Activated CD4-positive, alpha-beta T cell treated with anti-CD3 and anti-CD28 coated beads, Interleukin-10, Interleukin-2, amounts not matched to agents 100 ng/mL and 50 ng/mL, durations not matched to agents 16 hours and 8 hours (primary cell): ENCODE data around the gene PCED1A.

ENCODE experiments used
- DNase-seq: peaks from one replicate; pipeline ENCODE4 v3.0.0-alpha.2; 2020

The PCED1A gene

GRCh38 chr20:2840138-2840966 is at the start of gene PCED1A, which contains the start of gene VPS16:
TSS of gene PCED1A (minus strand) at chr20:2840655. CDS start at chr20:2839912, 743 bp downstream.
TSS of gene VPS16 (plus strand) at chr20:2840745. CDS start at chr20:2840775, 30 bp downstream.
- peak; percentile 93 for DNase-seq

GRCh38 chr20:2889797-2890196 is 49.3 kb upstream of the PCED1A start:
- DNase-seq, result no peak

- no peak for DNase-seq
These were observed 48.8 kb upstream of the PCED1A start for GRCh38 chr20:2889209-2889608.

- DNase-seq, result no peak
These were observed 47.9 kb upstream of the PCED1A start for GRCh38 chr20:2888224-2888955.

GRCh38 chr20:2887715-2888114 is 47.3 kb upstream of the PCED1A start:
- no peak for DNase-seq

- DNase-seq, result no peak
These were observed 43.5 kb upstream of the PCED1A start for GRCh38 chr20:2883726-2884637.

GRCh38 chr20:2880650-2881049 is 40.2 kb upstream of the PCED1A start:
- no peak for DNase-seq

- no peak for DNase-seq
These were observed 38.7 kb upstream of the PCED1A start for GRCh38 chr20:2879146-2879545.

GRCh38 chr20:2878515-2878914 is 38.1 kb upstream of the PCED1A start:
- no peak for DNase-seq

GRCh38 chr20:2875690-2876203 is 35.3 kb upstream of the PCED1A start:
- no peak for DNase-seq

GRCh38 chr20:2874456-2874855 is 34.0 kb upstream of the PCED1A start:
- peak; percentile 23 for DNase-seq

GRCh38 chr20:2873747-2874041 is 33.2 kb upstream of the PCED1A start:
- DNase-seq, result peak; percentile 65

- peak; percentile 97 for DNase-seq
These were observed 32.7 kb upstream of the PCED1A start, which contains the start of gene PTPRA for GRCh38 chr20:2873010-2873746. TSS of gene PTPRA (plus strand) at chr20:2873481. CDS start at chr20:2964278, 90,797 bp downstream.

GRCh38 chr20:2872459-2873009 is 32.1 kb upstream of the PCED1A start:
- DNase-seq, result peak; percentile 83

GRCh38 chr20:2871661-2872458 is 31.4 kb upstream of the PCED1A start:
- peak; percentile 43 for DNase-seq

- DNase-seq, result peak; percentile 28
These were observed 30.6 kb upstream of the PCED1A start for GRCh38 chr20:2871111-2871465.

GRCh38 chr20:2869381-2869780 is 28.9 kb upstream of the PCED1A start:
- DNase-seq, result no peak

- DNase-seq, result no peak
These were observed 26.8 kb upstream of the PCED1A start for GRCh38 chr20:2867081-2867864.

- no peak for DNase-seq
These were observed 25.8 kb upstream of the PCED1A start for GRCh38 chr20:2866236-2866635.

GRCh38 chr20:2865630-2866029 is 25.2 kb upstream of the PCED1A start:
- no peak for DNase-seq
